ENCODE results near the gene AGMAT.

The AGMAT gene

DNA sequence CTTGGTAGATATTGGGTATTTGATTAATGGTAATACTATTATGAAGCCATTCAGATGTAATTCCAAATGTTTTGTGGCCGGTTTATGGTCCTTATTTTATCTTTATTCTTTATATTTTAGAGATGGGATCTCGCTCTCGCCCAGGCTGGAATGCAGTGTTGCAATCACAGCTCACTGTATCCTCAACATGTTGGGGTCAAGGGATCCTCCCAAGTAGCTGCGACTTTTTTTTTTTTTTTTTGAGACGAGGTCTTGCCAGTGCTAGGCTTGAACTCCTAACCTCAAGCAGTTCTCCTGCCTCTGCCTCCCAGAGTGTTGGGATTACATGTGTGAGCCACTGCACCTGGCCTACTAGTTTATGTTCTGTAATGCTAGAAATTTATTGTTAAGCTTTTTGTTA is 37.1 kb upstream of the AGMAT start:
- Histone ChIP-seq H3K79me2 (ENCODE audit: insufficient read depth, low read length) (peaks cover 90% of the 10 kb centered on the region), H4K20me1 (ENCODE audit: insufficient read depth, low read length) (peaks cover 2% of the 10 kb centered on the region; the same call in 1 of the 2 replicates), H3K9me3 (ENCODE audit: low read length) (no peaks in the 10 kb centered on the region), H3K4me1 (ENCODE audit: insufficient read depth, low read length, severe bottlenecking) (peaks cover 48% of the 10 kb centered on the region), H3K4me3 (ENCODE audit: low read depth, low read length, poor library complexity, severe bottlenecking) (no peak overlapping the region), H3K9me2 (ENCODE audit: low read depth, low read length) (no peaks in the 10 kb centered on the region), H2AFZ (ENCODE audit: low read length) (no peak overlapping the region), H3F3A (ENCODE audit: insufficient read depth, low read length) (no peaks in the 10 kb centered on the region), H3K36me3 (ENCODE audit: insufficient read depth, low read length) (peaks cover 18% of the 10 kb centered on the region; the same call in 1 of the 2 replicates), H3K27ac (ENCODE audit: low read depth, low read length, poor library complexity, severe bottlenecking) (no peak overlapping the region), H3K27me3 (ENCODE audit: insufficient read depth, low read length) (no peaks in the 10 kb centered on the region), H3K9ac (ENCODE audit: low read length) (no peak overlapping the region), H3K4me2 (ENCODE audit: low read length) (no peak overlapping the region)
- TF ChIP-seq EZH2 (IDR thresholded peaks at IDR 0.05; ENCODE audit: borderline replicate concordance, low read length), result no peak
- TF ChIP-seq, protein P1, sequence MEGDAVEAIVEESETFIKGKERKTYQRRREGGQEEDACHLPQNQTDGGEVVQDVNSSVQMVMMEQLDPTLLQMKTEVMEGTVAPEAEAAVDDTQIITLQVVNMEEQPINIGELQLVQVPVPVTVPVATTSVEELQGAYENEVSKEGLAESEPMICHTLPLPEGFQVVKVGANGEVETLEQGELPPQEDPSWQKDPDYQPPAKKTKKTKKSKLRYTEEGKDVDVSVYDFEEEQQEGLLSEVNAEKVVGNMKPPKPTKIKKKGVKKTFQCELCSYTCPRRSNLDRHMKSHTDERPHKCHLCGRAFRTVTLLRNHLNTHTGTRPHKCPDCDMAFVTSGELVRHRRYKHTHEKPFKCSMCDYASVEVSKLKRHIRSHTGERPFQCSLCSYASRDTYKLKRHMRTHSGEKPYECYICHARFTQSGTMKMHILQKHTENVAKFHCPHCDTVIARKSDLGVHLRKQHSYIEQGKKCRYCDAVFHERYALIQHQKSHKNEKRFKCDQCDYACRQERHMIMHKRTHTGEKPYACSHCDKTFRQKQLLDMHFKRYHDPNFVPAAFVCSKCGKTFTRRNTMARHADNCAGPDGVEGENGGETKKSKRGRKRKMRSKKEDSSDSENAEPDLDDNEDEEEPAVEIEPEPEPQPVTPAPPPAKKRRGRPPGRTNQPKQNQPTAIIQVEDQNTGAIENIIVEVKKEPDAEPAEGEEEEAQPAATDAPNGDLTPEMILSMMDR (IDR thresholded peaks at IDR 0.05; ENCODE audit: low read length), result no peak

DNA sequence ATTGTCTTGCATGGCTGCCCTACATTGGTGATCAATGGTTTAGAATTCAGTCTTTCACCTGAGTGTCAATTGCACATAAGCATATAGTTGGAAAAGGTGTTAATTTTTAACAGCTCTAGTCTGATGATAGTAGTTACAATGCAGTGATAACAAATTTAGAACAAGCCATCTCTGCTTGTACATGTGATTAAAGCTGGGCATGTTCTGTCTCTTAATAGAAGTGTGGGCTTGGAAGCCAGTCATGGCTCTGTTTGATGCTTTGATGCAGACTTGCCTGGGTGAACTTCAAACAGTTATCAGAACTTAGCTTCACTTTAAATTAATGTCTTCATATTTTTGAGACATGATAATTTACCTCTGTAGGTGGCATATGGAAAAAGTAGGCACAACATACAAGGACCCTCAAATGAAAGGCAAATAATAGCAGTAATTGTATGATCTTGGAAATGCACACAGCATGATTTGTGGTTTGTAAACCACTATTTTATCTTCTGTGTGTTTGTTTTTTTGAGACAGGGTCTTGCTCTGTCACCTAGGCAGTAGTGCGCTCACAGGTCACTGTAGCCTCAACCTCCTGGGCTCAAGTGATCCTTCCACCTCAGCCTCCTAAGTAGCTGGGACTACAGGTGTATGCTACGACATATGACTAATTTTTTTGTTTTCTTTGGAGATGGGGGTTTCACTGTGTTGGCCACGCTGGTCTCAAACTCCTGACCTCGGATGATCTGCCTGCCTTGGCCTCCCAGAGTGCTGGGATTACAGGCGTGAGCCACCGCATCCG is 36.2 kb upstream of the AGMAT start:
- Histone ChIP-seq H3K4me1 (ENCODE audit: insufficient read depth, low read length, severe bottlenecking) (peaks cover 46% of the 10 kb centered on the region), H3K79me2 (ENCODE audit: insufficient read depth, low read length) (peaks cover 84% of the 10 kb centered on the region), H3K27ac (ENCODE audit: low read depth, low read length, poor library complexity, severe bottlenecking) (no peak overlapping the region), H3F3A (ENCODE audit: insufficient read depth, low read length) (no peaks in the 10 kb centered on the region), H4K20me1 (ENCODE audit: insufficient read depth, low read length) (peaks cover 2% of the 10 kb centered on the region; the same call in 1 of the 2 replicates), H3K36me3 (ENCODE audit: insufficient read depth, low read length) (peaks cover 9% of the 10 kb centered on the region; the same call in 1 of the 2 replicates), H3K27me3 (ENCODE audit: insufficient read depth, low read length) (no peaks in the 10 kb centered on the region), H3K4me3 (ENCODE audit: low read depth, low read length, poor library complexity, severe bottlenecking) (no peak overlapping the region), H3K9me3 (ENCODE audit: low read length) (no peaks in the 10 kb centered on the region), H3K4me2 (ENCODE audit: low read length) (no peak overlapping the region), H3K9me2 (ENCODE audit: low read depth, low read length) (no peaks in the 10 kb centered on the region), H3K9ac (ENCODE audit: low read length) (no peak overlapping the region), H2AFZ (ENCODE audit: low read length) (no peak overlapping the region)
- TF ChIP-seq EZH2 (IDR thresholded peaks at IDR 0.05; ENCODE audit: borderline replicate concordance, low read length), result no peak
- TF ChIP-seq, protein P1 (IDR thresholded peaks at IDR 0.05; ENCODE audit: low read length), result no peak

DNA sequence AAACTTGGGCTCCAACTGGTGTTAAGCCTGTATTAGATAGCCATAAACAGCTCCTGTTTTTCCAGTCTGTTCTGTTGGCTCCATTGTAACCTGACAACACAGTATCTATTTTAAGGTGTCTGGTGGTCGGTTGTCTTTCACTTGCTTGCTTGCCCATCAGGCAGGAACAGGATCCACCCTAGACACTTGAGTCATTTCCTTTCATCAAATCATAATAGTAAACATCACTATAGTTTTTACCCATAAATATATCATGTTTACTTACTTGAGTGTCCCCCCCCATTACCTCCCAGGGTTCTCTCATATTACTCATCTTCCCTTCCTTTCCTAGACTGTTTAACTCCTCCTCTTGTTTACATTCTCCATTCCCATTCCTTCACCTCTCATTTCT is 35.3 kb upstream of the AGMAT start:
- H4K20me1 ChIP-seq (ENCODE audit: insufficient read depth, low read length), result peaks cover 2% of the 10 kb centered on the region; the same call in 1 of the 2 replicates
- H3F3A ChIP-seq (ENCODE audit: insufficient read depth, low read length), result no peaks in the 10 kb centered on the region
- no peaks in the 10 kb centered on the region for H3K27me3 ChIP-seq (ENCODE audit: insufficient read depth, low read length)
- H3K9ac ChIP-seq (ENCODE audit: low read length), result no peak overlapping the region
- peaks cover 75% of the 10 kb centered on the region for H3K79me2 ChIP-seq (ENCODE audit: insufficient read depth, low read length)
- no peaks in the 10 kb centered on the region for H3K9me3 ChIP-seq (ENCODE audit: low read length)
- no peak overlapping the region for H3K27ac ChIP-seq (ENCODE audit: low read depth, low read length, poor library complexity, severe bottlenecking)
- peak overlapping the region; percentile 15 for H3K4me3 ChIP-seq (ENCODE audit: low read depth, low read length, poor library complexity, severe bottlenecking)
- H2AFZ ChIP-seq (ENCODE audit: low read length), result no peak overlapping the region
- peaks cover 40% of the 10 kb centered on the region for H3K4me1 ChIP-seq (ENCODE audit: insufficient read depth, low read length, severe bottlenecking)
- no peaks in the 10 kb centered on the region for H3K9me2 ChIP-seq (ENCODE audit: low read depth, low read length)
- peaks cover 9% of the 10 kb centered on the region; the same call in 1 of the 2 replicates for H3K36me3 ChIP-seq (ENCODE audit: insufficient read depth, low read length)
- TF ChIP-seq, protein P1 (IDR thresholded peaks at IDR 0.05; ENCODE audit: low read length), result no peak
- TF ChIP-seq EZH2 (IDR thresholded peaks at IDR 0.05; ENCODE audit: borderline replicate concordance, low read length), result no peak
- peak overlapping the region; percentile 40 for H3K4me2 ChIP-seq (ENCODE audit: low read length)
